ENCODE data around the gene CIDEA. TPM values are rescaled to one million over a fixed set of nuclear protein-coding genes. Genes with fewer than 3 reads are reported as not detected.

CIDEA gene
- total and polyA plus RNA-seq, 2 donors from 2014 or later: not detected

- peaks cover 9% of the 10 kb centered on the region for H3K27me3 ChIP-seq (ENCODE audit: control insufficient read depth, insufficient read depth, low read length)
- no peak overlapping the region for H3K4me3 ChIP-seq (ENCODE audit: low read length in 3 of 3)
- TF ChIP-seq CTCF (IDR thresholded peaks at IDR 0.05; ENCODE audit: borderline replicate concordance, extremely low read depth, insufficient read depth): no peak
- H3K36me3 ChIP-seq (ENCODE audit: control insufficient read depth in 2 of 3, insufficient read depth in 3 of 3, low read length in 3 of 3): no peaks in the 10 kb centered on the region
- FAIRE-seq: no peak
- no peak overlapping the region for H3K9ac ChIP-seq (ENCODE audit: low read length in 3 of 3)
- peak in 3 of 5 donors; percentile 79 to 80 (median 80) for DNase-seq
- intact Hi-C loops (cut with DNase I): no loop called here
- no peak overlapping the region for H3K27ac ChIP-seq (ENCODE audit: low read depth in 2 of 2, low read length in 2 of 2)
- no peaks in the 10 kb centered on the region for H3K9me3 ChIP-seq (ENCODE audit: control insufficient read depth in 2 of 3, insufficient read depth in 1 of 3, low read length in 3 of 3)
- H3K4me1 ChIP-seq (ENCODE audit: control insufficient read depth in 2 of 3, insufficient read depth in 2 of 3, low read depth in 1 of 3, low read length in 3 of 3): peaks cover 0 to 5% (median 0%) of the 10 kb centered on the region in 3 donors
These were observed 4.9 kb downstream of the CIDEA start for GRCh38 chr18:12258719-12259705.

- Histone ChIP-seq H3K27ac (ENCODE audit: low read depth in 2 of 2, low read length in 2 of 2) (no peak overlapping the region), H3K36me3 (ENCODE audit: control insufficient read depth in 2 of 3, insufficient read depth in 3 of 3, low read length in 3 of 3) (no peaks in the 10 kb centered on the region), H3K4me1 (ENCODE audit: control insufficient read depth in 2 of 3, insufficient read depth in 2 of 3, low read depth in 1 of 3, low read length in 3 of 3) (no peaks in the 10 kb centered on the region), H3K9me3 (ENCODE audit: control insufficient read depth in 2 of 3, insufficient read depth in 1 of 3, low read length in 3 of 3) (no peaks in the 10 kb centered on the region), H3K4me3 (ENCODE audit: low read length in 3 of 3) (no peak overlapping the region), H3K9ac (ENCODE audit: low read length in 3 of 3) (no peak overlapping the region), H3K27me3 (ENCODE audit: control insufficient read depth, insufficient read depth, low read length) (no peaks in the 10 kb centered on the region)
- TF ChIP-seq CTCF (IDR thresholded peaks at IDR 0.05; ENCODE audit: borderline replicate concordance, extremely low read depth, insufficient read depth): no peak
- FAIRE-seq (no peak), DNase-seq (peak in 1 of 5 donors; percentile 73)
- intact Hi-C loops (cut with DNase I): no loop called here
These were observed 8.6 kb downstream of the CIDEA start for GRCh38 chr18:12262748-12263147.

GRCh38 chr18:12264864-12265263 is 10.7 kb downstream of the CIDEA start:
- no peak for TF ChIP-seq CTCF (IDR thresholded peaks at IDR 0.05; ENCODE audit: borderline replicate concordance, extremely low read depth, insufficient read depth)
- FAIRE-seq (no peak), DNase-seq (no peak)
- no peaks in the 10 kb centered on the region for H3K4me1 ChIP-seq (ENCODE audit: control insufficient read depth in 2 of 3, insufficient read depth in 2 of 3, low read depth in 1 of 3, low read length in 3 of 3)
- H3K9me3 ChIP-seq (ENCODE audit: control insufficient read depth in 2 of 3, insufficient read depth in 1 of 3, low read length in 3 of 3): no peaks in the 10 kb centered on the region
- no peak overlapping the region for H3K27ac ChIP-seq (ENCODE audit: low read depth in 2 of 2, low read length in 2 of 2)
- H3K36me3 ChIP-seq (ENCODE audit: control insufficient read depth in 2 of 3, insufficient read depth in 3 of 3, low read length in 3 of 3): no peaks in the 10 kb centered on the region
- intact Hi-C loops (cut with DNase I): no loop called here
- H3K9ac ChIP-seq (ENCODE audit: low read length in 3 of 3): no peak overlapping the region
- no peaks in the 10 kb centered on the region for H3K27me3 ChIP-seq (ENCODE audit: control insufficient read depth, insufficient read depth, low read length)
- no peak overlapping the region for H3K4me3 ChIP-seq (ENCODE audit: low read length in 3 of 3)
